ENCODE measurements around the gene SDHB.

The SDHB gene

DNA sequence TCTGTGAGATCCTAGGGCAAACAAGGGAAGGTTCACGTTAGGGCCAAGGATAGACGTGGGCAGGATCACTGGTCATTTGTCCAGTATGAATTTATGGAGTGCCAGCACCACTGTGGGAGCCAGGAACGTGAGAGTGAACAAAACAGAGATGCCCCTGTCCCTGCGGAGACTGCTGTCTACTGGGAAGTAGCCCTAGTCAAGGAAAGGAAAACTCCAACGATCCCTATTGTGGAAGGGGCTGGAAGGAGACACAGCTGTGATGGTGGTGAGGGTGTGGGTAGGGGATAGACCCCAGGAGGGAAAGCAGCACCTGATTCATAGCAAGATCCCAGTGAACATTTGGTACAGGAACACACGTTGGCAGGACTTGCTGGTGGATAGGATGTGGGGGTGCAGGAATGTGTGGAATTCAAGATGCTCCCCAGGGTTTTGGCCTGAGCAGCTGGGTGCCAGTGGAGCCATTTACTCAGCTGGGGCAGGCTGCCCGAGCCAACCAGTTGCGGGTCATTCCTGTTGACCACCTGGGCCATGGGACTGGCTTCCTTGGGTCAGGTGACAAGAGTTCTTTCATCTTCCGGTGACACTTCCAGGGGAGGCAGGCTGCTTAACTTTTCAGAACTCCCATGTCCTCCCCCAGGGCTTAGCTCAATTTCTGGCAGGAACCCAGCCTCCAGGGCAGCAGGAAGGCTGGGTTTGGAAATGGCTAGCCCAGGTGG lies 40.9 kb downstream of the SDHB start:
- no peak for DNase-seq (ENCODE audit: low spot score)

DNA sequence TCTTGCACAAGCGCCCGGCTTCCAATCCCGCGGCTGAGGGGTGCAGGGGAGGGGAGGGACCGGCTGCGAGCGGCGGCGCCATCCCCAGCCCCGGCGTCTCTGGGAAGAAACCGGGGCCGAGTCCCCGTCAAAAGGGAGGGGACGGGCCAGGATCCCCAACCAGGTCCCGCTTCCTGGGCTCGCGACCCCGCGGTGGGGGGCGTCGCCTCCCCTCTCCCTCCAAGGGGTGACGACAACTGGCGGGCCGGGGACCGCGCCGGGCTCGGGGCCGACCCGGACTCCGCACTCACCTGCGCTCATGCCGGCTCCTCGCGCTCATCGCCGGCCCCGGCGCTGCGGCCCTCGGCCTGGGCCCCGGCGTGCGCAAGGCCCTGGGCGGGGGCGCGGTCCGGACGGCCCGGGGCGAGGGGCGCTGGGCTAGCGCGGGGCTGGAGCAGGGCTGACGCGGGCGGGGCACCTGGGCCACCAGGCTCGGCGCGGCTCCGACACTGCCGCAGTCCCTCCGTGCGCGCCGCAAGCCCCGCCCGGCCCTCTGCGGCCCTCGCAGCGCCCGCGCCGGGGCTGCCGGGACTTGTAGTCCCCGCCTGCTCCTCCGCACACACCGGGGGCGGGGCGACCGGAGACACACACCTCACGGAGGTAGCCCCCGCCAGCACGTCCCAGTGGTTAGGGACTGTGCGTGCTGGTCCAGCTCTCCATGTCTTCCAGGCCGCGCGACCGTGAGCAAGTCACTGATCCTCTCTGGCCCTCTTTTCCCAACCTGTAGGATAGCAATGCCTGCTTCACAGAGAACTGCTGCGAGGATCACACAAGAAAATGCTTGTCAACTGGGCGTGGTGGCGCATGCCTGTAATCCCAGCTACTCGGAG lies 42.2 kb downstream of the SDHB start, which contains the start of gene ATP13A2:
TSS of gene ATP13A2 (minus strand) at position 490 of the 869 bp plus-strand sequence. CDS start at position 300, 190 bp downstream.
- DNase-seq (ENCODE audit: low spot score), result peak; percentile 76

DNA sequence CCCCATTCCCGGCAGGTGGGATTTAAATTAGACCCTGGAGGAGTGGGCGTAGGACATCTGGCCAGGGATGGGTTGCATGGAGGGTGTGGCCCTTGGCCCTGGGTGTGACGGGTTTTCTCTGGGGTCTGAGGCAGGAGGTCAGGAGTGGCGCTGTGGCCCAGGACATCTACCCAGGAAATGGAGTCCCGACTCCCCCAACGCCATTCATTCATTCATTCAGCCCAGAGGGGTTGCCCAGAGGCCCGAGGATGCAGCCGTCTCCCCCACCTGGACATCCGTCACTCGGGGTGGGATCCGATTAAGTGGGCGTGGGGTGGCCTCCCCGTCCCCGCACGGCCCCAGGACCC lies 42.8 kb downstream of the SDHB start:
- no peak for DNase-seq (ENCODE audit: low spot score)

DNA sequence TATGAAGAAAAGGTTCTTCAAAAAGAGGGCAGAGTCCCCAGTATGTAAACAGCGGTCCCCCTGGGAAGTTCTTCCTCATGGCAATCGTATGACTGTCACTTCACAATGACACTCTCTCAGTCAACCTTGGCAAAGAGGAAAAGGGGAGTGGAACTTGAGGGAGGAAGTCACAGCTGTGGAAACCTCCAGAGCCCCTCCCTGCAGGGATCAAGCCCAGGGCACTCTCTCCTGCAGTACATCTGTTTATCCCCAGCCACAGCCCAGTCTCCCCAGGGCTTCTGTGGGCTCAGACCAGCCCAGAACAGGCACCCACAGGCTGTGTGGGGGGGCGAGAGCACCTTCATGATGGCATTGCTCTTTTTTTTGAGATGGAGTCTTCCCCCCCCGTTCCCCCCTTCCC lies 44.1 kb downstream of the SDHB start:
- DNase-seq (ENCODE audit: low spot score), result no peak

DNA sequence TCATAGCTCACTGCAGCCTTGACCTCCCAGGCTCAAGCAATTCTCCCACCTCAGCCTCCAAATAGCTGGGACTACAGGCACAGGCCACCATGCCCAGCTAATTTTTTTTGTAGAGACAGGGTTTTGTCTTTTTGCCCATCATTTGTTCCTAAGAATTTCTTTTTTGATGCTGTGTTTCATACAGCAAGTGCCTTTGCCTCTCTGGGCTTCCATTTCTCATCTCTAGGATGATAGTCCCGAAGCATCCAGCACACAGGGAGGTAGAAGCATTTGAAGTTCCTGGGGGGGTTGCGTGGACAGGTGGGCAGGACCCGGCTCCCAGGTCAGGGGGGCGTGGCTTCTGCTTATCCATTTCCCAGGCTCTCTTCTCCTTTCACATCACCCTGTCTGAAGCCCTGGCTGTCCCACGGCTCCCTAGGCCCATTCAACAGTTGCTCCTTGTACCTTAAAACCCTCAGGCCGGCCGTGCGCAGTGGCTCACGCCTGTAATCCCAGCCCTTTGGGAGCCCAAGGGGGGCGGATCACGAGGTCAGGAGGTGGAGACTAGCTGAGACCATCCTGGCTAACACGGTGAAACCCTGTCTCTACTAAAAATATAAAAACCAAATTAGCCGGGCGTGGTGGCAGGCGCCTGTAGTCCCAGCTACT lies 45.5 kb downstream of the SDHB start:
- DNase-seq (ENCODE audit: low spot score), result no peak

DNA sequence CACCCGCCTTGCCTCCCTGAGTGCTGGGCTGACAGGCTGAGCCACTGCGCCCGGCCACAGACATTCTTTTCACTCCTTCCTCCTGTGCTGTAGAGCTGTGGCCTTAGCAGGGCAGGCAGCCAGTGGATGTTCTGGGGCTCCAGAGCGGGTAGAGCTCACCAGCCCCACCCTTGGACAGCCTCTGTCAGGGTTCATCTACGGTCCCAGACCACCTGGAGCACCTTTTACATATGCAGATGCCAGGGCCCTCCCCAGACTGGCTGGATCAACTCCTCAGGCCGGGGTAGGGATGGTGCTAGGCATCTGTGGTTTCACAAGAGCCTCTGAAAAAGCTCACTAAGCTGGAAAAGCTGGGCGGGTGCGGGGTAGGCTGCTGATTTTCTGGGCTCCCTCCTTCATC lies 46.7 kb downstream of the SDHB start:
- no peak for DNase-seq (ENCODE audit: low spot score)

DNA sequence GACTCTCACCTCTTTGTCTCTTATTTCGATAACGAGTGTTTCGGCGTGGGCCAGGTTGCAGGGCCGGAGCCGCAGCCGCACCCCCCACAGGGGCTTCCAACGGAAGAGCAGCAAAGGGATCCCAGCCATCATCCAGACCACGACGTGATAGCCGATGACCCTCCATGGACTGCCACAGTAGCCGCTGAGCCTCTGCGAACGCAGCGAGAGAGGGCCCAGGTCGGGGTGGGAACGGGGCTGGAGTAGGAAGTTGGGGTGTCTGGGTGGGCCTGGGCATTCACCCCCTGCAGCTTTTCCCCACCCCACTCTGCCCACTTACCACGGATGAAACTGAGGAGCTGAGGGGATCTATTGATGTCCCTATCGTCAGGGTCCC lies 48.5 kb downstream of the SDHB start:
- no peak for DNase-seq (ENCODE audit: low spot score)

DNA sequence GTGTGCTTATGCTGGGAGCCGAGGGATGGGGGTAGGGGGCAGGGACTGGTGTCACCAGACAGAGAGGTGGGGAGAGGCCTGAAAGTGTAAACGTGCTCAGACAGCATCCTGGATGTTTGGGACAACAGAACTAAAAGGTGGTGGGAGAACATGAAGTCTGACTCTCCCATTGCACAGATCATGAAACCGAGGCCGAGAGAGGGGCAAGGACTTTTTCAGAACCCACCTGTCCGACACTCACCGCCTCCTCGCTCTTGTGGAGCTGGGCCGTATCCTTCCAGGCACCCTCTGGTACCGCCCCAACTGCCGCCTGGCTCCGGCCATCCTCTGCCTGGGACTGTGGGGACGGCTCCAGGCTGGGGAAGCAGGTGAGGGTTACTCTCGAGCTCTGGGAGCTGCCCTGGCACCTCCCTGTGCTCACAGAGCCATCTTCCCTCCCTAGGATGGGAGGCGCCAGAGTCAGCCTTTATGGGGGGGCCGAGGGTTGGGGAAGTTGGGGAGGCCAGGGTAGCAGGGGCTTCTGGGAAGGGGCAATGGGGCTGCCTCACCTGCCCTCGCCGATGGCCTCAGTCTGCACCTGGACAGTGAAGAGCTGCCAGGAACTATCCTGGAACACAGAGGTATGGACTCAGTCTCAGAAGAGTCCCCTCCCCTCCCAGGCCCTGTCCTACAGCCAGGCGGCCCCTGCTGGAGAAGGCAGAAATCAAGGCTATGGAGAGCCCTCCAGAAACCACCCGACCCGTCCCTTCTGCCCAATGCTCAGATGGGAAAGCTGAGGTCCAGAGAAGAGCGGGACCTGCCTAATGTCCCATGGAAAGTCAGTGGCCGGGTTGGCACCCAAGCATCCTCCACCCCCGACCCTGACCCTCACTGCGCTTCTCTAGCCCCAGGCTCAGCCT lies 49.1 kb downstream of the SDHB start:
- DNase-seq (ENCODE audit: low spot score), result no peak

DNA sequence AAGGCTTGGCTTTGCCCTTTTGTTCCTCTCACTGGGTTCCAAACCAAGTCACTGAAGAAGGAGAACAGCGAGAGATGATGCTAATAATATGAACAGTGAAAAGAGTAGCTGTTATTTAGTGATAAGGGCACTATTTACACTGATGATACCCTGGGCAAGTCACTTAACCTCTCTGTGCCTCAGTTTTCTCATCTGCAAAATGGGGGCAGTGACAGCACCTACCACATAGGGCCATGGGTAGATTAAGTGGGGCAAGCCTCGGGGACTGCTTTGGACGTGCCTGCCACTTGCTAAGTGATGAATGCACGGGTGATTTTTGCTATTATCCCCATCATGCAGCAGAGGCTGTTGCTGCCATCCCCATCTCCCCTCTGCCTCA lies 51.3 kb downstream of the SDHB start:
- DNase-seq (ENCODE audit: low spot score), result no peak

DNA sequence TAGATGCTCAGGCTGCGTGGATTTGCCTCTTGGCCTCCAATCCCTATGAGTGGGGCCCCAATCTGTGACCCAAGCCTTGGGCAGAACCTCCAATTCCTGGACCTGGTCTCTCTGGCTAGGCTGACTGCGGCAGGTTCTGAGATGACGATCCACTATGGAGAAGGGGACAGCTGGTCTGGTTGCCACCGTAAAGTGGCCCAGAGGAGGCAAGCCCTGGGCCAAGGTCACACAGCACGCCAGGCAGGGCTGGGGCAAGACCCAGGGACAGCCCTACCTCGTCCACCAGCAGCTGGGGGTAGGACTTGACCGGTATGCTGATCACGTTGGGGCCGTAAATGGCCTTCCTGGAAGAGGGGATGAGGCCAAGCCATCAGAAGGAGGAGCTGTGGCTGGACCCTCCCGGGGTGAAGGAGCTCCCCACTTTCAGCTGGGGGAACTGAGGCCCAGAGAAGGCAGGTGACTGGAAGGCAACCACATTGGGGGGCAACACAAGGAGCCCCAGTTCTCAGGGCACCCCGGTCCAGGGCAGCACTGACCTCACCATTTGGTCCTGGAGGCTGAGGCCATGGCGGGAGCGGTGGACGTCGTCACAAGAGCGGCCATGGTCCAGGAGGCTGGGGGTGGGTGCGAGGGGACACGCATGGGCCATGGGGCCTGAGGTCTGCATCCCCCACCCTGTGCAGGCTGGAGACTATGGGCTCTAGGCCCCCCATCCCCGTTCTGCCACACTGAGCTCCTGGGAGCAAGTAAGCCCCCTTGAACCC lies 51.9 kb downstream of the SDHB start:
- no peak for DNase-seq (ENCODE audit: low spot score)

DNA sequence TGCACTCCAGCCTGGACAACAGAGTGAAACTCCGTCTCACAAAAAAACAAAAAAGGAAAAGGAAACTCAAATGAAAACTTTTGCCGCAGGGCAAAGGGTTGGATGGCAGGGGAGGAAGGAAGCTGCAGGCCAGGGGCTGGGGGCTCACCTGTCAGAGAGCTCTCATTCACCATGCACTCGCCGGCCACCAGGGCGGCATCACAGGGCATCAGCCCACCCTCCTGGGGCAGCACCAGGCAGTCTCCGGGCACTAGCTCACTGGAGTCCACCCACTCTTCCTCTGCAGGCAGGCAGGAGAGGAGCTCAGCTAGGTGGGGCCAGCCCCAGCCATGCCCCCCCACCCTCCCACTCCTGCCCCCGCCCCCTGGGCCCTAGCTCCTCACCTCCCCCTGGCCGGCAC lies 54.0 kb downstream of the SDHB start:
- DNase-seq (ENCODE audit: low spot score), result no peak

DNA sequence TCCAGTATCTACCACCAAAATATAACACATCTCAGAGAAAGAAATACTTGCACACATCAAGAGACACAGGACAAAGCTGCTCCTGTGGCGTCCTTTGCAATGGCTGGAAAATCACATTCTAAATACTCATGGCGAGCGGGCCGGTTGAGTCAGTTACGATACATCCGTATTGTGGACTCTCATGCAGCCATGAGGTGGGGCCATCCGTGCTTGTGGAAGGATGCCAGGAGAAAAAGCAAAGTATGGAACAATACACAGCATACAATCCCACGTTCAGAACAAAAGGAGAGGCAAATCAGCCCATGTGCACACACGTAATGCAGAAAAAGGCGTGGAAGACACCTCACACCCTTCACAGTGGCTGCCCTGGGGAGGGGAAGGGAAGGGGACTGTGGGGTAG lies 55.2 kb downstream of the SDHB start:
- DNase-seq (ENCODE audit: low spot score), result no peak

DNA sequence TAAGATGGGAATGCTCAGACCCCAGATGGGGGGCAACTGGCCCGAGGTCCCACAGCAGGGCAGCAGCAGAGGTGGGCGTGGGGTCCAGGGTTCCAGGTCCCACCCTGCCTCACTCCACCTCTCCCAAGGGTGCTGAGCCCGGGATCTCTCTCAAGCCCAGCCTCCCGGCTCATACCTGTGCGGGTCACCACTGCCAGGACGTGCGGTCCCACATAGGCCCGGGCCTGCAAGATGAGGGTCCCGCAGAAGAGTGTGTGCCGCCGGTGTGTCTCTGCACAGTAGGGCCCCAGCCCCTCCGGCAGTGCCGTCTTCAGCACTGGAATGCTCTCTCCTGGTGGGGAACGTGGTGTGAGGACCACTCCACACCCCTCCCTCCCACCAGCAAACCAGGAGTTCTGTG lies 57.0 kb downstream of the SDHB start:
- no peak for DNase-seq (ENCODE audit: low spot score)

DNA sequence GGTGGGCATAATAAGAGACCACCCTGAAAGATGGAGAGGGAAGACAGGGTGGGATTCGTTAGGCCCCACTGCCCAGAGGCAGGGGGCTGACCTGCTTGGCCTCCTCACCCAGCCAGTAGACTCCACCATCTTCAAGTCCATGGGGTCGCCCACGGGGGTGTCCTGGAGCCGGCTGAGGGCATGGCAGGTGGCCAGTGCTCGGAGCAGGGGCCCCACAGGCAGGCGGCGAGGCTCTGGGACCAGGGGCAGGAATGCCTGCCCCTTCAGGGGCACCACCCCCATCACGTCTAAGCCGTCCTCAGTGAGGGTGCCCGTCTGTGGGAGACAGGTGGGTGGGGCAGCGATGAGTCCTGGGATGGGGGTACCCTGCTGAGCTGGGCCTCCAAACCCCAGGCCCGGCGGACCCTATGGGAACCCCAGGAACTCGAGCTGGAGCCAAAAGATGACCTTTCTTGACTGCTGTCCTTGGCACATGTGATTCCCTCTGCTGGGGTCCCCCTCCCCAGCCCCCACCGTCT lies 60.3 kb downstream of the SDHB start:
- no peak for DNase-seq (ENCODE audit: low spot score)

DNA sequence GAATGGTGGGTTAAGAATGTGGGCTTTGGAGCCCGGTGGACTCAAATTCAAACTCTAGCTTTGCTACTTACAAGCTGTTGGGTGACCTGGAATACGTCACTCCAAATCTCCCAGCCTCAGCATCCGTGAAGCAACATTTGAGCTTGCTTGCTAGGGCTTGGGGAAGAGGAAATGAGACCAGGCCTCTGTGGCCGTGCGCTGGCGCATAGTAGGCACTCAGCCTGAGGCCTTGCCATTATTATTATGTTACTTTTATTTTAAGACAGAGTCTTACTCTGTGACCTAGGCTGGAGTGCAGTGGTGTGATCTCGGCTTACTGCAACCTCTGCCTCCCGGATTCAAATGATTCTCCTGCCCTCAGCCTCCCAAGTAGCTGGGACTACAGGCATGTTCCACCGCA lies 61.2 kb downstream of the SDHB start:
- no peak for DNase-seq (ENCODE audit: low spot score)

DNA sequence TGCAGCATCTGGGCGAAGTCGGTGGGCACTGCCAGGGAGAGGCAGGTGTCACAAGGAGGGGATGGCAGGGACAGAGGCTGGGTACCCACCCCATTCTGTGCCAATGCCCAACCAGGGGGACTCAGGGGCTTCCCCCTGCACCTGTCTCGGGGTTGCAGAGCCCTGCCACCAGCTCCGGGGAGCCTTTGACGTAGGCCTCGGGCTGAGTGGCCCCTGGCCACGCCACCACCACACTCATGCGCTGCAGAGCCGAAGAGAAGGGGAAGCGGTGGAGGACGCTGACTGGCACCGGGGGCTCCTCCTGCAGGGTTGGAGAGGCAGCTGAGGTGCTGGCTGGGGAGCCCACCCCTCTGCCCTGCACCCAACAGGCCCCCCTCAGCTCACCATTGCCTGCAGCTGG lies 61.7 kb downstream of the SDHB start:
- DNase-seq (ENCODE audit: low spot score), result no peak

DNA sequence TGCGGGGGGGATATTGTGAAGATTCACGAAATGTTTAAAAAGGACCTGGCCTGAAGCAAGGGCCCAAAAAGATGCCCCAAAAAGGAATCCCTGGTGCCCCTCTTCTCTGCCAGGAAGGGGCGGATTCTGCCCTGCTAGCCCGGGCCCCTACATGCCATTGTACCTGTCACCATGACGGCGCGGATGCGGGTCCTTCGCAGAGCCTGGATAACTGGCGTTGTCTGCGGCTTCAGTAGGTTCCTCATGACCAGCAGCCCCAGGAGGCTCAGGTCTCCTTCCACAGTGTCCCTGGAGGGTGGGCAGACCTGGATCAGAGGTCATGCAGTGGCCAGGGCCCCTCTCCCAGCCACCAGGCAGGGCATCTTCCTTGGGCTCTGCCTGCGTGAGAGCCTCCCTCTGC lies 62.3 kb downstream of the SDHB start:
- no peak for DNase-seq (ENCODE audit: low spot score)

DNA sequence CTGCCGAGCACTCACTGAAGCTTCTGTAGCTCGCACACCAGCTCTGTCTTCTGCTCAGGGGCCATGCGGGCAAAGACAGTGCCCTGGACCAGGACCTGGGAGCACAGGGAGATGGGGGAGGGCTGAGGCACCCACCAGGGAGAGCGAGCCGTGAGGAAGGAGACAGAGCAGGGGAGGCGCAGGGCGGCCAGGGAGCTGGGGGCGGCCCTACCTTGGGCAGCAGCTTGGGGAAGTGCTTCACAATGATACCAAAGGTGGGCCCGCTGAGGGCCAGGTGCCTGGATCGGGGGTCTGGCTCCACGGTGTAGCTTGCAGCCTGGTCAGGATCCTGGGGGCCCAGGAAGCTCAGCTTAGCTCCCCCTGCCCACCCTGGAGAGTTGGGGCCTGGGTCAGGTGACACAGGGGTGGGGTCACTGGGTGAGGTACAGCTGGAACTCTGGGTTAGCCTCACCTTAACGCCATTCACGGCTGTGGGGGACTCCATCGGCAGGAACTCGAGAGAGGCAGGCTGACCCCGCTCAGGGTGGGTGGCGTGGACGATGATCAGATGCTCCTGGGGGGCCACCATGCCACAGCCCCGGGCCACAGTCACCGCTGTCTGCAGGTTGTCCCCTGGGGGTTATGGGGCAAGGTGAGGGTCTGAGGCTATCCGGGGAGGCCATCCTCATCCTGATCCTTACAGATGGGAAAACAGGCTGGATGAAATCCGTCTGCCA lies 64.0 kb downstream of the SDHB start:
- no peak for DNase-seq (ENCODE audit: low spot score)

DNA sequence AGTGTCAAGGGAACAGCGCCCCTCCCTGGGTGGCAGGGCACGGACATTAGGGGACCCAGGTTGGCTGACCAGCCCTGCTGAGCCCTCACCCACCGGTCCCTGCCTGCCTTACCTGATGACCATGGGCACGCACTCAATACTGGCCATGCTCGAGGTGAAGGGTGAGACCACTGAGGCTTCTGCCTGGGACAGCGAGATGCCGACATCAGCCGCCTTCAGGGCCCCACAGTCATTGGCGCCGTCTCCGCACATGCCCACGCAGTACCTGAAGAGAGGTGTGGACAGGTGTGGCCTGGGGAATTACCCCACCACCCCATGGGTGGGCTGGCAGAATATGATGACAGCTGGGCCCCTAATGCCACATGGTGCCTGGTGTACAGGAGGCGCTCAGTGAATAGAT lies 65.6 kb downstream of the SDHB start:
- DNase-seq (ENCODE audit: low spot score), result no peak

DNA sequence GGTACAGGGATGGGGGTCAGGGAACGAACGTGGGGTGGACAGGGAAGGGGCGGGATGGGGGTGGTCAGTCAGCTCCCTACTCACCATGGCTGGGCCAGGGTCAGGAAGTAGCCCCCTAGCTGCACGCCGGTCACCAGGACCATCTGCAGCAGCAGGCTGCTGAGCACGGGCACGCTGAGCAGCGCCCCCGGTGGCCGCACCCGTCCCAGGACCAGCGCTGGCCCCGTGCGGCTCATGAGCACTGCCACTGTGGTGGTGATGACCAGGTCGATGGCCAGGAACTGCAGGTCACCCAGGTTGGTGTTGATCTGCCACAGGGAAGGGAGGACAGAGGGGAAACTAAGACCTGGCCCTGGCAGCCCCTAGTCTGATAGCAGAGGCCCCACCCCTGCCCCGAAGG lies 66.9 kb downstream of the SDHB start:
- no peak for DNase-seq (ENCODE audit: low spot score)

DNA sequence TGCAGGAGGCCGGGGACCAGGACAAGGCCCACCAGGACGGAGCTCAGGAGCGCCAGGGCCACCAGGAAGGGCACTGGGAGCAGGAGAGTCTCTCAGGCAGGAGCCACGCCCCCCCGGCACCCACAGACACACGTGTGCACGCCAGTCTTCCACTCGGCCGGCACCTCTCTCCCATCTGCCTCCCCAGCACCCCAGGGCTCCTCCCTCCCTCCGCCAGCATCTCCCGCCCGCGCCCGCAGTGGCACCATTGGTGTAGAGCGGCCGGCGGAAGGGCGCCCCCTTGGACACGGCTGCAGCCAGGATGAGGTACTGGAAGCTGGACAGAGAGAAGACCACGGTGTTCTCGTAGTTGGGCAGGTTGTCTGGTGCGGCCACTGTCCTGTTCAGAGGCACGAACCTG lies 67.3 kb downstream of the SDHB start:
- no peak for DNase-seq (ENCODE audit: low spot score)

All from CD4-positive, alpha-beta T cell treated with Interleukin-15 for 4 hours (primary cell).